AG09309 (cell line): ENCODE data around the gene CBR3.
"Not testable (repeated sequence)": the region's sequence is repeated elsewhere in the genome, so short reads cannot be mapped to it uniquely, and the experiment has no call there.

ENCODE experiments used
- DNase-seq: peaks from one replicate; pipeline ENCODE4 v3.0.0-alpha.2; 2010; ENCODE audit warnings: low read depth
- H3K4me3 ChIP-seq: 2 replicates; pipeline ENCODE4 v1.5.1; 2011; ENCODE audit warnings: mild to moderate bottlenecking, low read depth, low read length, moderate library complexity; ENCODE audit not compliant: control insufficient read depth
- CTCF ChIP-seq: IDR thresholded peaks from 2 replicates; pipeline ENCODE4 v1.5.1; 2011; ENCODE audit warnings: mild to moderate bottlenecking, low read depth, low read length, inconsistent platforms; ENCODE audit not compliant: insufficient read depth, control insufficient read depth; ENCODE audit errors: missing control alignments

Gene CBR3

DNA sequence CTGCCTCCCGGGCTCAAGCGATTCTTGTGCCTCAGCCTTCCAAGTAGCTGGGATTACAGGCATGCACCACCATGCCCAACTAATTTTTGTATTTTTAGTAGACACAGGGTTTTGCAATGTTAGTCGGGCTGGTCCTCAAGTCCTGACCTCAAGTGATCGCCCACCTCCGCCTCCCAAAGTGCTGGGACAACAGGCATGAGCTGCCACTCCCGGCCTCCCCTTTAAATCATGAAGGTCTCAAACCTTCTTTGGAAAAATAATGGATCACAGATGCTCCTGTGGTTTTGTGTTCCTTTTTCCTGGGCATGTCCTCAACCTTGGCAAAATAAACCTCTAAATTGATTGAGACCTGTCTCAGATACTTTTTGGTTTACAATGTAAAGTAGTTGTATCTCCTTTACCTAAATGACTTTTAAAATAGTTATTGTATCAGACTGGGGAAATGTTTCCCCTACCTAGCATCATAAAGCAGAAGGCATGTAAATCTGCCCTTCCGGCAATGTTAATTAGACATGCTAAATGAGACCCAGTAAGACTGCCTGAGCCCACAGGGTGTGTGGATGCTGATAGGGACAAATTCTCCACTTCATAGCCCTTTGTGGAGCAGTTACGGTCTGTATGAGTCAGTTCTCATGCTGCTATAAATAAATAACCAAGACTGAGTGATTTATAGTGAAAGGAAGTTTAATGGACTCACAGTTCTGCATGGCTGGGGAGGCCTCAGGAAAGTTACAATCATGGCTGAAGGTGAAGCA lies 37.3 kb upstream of the CBR3 start:
- TF ChIP-seq CTCF, result no peak
- DNase-seq, result no peak
- H3K4me3 ChIP-seq, result no peak overlapping the region

- no peak for TF ChIP-seq CTCF
- no peak for DNase-seq
- H3K4me3 ChIP-seq, result no peak overlapping the region
These were observed 36.7 kb upstream of the CBR3 start for GRCh38 chr21:36098182-36098532.

DNA sequence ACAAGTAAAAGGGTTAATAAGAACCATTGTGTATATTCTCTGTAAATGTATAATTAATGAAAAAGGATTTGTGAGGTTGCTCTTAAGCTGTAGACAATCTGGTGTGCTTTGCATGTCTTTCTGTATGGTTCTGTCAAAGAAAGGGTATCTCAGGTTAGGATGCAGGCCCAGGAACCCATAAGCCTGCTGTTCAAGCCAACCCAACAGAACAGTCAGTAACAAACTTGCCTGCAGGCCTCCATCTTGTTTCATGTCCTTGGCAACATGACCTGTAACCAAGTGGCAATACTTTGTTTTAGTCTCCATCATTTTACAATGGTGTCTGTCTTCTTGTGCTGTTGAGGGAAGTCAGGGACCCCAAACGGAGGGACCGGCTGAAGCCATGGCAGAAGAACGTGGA lies 35.9 kb upstream of the CBR3 start:
- H3K4me3 ChIP-seq, result no peak overlapping the region
- DNase-seq, result no peak
- no peak for TF ChIP-seq CTCF

DNA sequence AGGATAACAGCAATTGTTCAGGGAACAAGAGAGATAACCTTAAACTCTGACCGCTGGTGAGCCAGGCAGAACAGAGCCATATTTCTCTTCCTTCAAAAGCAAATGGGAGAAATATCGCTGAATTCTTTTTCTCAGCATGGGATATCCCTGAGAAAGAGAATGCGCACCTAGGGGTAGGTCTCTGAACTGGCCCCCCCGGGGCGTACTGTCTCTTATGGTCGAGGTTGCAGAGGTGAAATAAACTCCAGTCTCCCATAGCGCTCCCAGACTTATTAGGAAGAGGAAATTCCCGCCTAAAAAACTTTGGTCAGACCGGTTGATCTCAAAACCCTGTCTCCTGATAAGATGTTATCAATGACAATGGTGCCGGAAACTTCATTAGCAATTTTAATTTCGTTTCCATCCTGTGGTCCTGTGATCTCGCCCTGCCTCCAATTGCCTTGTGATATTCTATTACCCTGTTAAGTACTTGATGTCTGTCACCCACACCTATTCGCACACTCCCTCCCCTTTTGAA lies 35.1 kb upstream of the CBR3 start:
- DNase-seq, H3K4me3 ChIP-seq: not testable (repeated sequence)

- TF ChIP-seq CTCF, result no peak
- no peak for DNase-seq
- H3K4me3 ChIP-seq, result no peak overlapping the region
These were observed 33.8 kb upstream of the CBR3 start for GRCh38 chr21:36100971-36101641.

GRCh38 chr21:36103434-36103833 lies 31.4 kb upstream of the CBR3 start:
- DNase-seq, result no peak
- H3K4me3 ChIP-seq, result no peak overlapping the region
- no peak for TF ChIP-seq CTCF

- H3K4me3 ChIP-seq, result no peak overlapping the region; the same call in none of the 2 replicates
- TF ChIP-seq CTCF, result peak; percentile 52
- DNase-seq, result no peak
These were observed 30.3 kb upstream of the CBR3 start for GRCh38 chr21:36104317-36105300.
